ENCODE measurements around the gene SV2B. TPM values are rescaled to one million over a fixed set of nuclear protein-coding genes. Genes with fewer than 3 reads are reported as not detected.

SV2B gene
- total and polyA plus RNA-seq, 12 donors = 0.16 to 7.5 (median 3.0) TPM

- intact Hi-C loops (cut with DNase I) = loop anchor here in 1 of 2 donors (5.0 to 10.0 kb wide), 2 partner anchors 47 to 170 kb away; no protein-coding TSS in a partner anchor
- no peak overlapping the region for H3K4me3 ChIP-seq
- 63 to 74% (median 70%) methylated on average over 5 of the region's 5 CpGs for WGBS, 4 donors
- peaks cover 12% of the 10 kb centered on the region for H3K27me3 ChIP-seq
- H3K9me3 ChIP-seq (replicated peaks in 1 of 3) = no peaks in the 10 kb centered on the region
- DNase-seq = no peak
- TF ChIP-seq CTCF (IDR thresholded peaks at IDR 0.05) (no peak), POLR2A (IDR thresholded peaks at IDR 0.05) (no peak)
- H3K4me1 ChIP-seq (replicated peaks in 1 of 2) = no peaks in the 10 kb centered on the region
- no peak overlapping the region for H3K27ac ChIP-seq
- no peaks in the 10 kb centered on the region for H3K36me3 ChIP-seq (replicated peaks in 1 of 2)
These were observed 127.7 kb downstream of the SV2B start for GRCh38 chr15:91227766-91228165.

GRCh38 chr15:91228383-91228782 lies 128.3 kb downstream of the SV2B start:
- no peak for DNase-seq
- intact Hi-C loops (cut with DNase I) = loop anchor here in 1 of 2 donors (5.0 to 10.0 kb wide), 2 partner anchors 46 to 171 kb away; no protein-coding TSS in a partner anchor
- Histone ChIP-seq H3K4me1 (replicated peaks in 1 of 2) (no peaks in the 10 kb centered on the region), H3K27me3 (peaks cover 6% of the 10 kb centered on the region), H3K9me3 (replicated peaks in 1 of 3) (no peaks in the 10 kb centered on the region), H3K36me3 (replicated peaks in 1 of 2) (no peaks in the 10 kb centered on the region), H3K27ac (no peak overlapping the region), H3K4me3 (no peak overlapping the region)
- TF ChIP-seq POLR2A (IDR thresholded peaks at IDR 0.05) (no peak), CTCF (IDR thresholded peaks at IDR 0.05) (no peak)
- WGBS, 4 donors = 85 to 89% (median 88%) methylated on average over 3 of the region's 3 CpGs

- Histone ChIP-seq H3K9me3 (replicated peaks in 1 of 3) (no peaks in the 10 kb centered on the region), H3K4me1 (replicated peaks in 1 of 2) (no peaks in the 10 kb centered on the region), H3K27ac (no peak overlapping the region), H3K36me3 (replicated peaks in 1 of 2) (no peaks in the 10 kb centered on the region), H3K4me3 (no peak overlapping the region), H3K27me3 (peaks cover 3% of the 10 kb centered on the region)
- WGBS, 4 donors = 79 to 86% (median 82%) methylated on average over 9 of the region's 9 CpGs
- no peak for TF ChIP-seq POLR2A (IDR thresholded peaks at IDR 0.05)
- no peak for TF ChIP-seq CTCF (IDR thresholded peaks at IDR 0.05)
- intact Hi-C loops (cut with DNase I) = loop anchor here in 1 of 2 donors (5.0 to 10.0 kb wide), 2 partner anchors 46 to 172 kb away; no protein-coding TSS in a partner anchor
- no peak for DNase-seq
These were observed 128.8 kb downstream of the SV2B start for GRCh38 chr15:91228890-91229289.

GRCh38 chr15:91231703-91232102 lies 131.6 kb downstream of the SV2B start:
- no peak overlapping the region for H3K4me3 ChIP-seq
- intact Hi-C loops (cut with DNase I) = no loop called here
- no peak for DNase-seq
- no peaks in the 10 kb centered on the region for H3K4me1 ChIP-seq (replicated peaks in 1 of 2)
- peaks cover 6% of the 10 kb centered on the region for H3K27me3 ChIP-seq
- no peak overlapping the region for H3K27ac ChIP-seq
- H3K9me3 ChIP-seq (replicated peaks in 1 of 3) = no peaks in the 10 kb centered on the region
- WGBS, 4 donors = 65 to 75% (median 68%) methylated on average over 6 of the region's 6 CpGs
- TF ChIP-seq CTCF (IDR thresholded peaks at IDR 0.05) (no peak), POLR2A (IDR thresholded peaks at IDR 0.05) (no peak)
- no peaks in the 10 kb centered on the region for H3K36me3 ChIP-seq (replicated peaks in 1 of 2)

All from adrenal gland (tissue), 12 donors.